ENCODE data around the gene DUSP18.

The DUSP18 gene

GRCh38 chr22:30649430-30650007 is 18.2 kb downstream of the DUSP18 start:
- Histone ChIP-seq H3K4me2 (ENCODE audit: insufficient read depth, low read length) (no peak overlapping the region), H3K9me3 (ENCODE audit: insufficient read depth, low read length, severe bottlenecking) (no peaks in the 10 kb centered on the region), H3K9ac (ENCODE audit: low read depth, low read length) (no peak overlapping the region), H3K27ac (ENCODE audit: low read length) (no peak overlapping the region), H4K20me1 (ENCODE audit: insufficient read depth, low read length) (no peaks in the 10 kb centered on the region), H3K4me3 (ENCODE audit: low read depth in 1 of 2, low read length in 2 of 2) (no peak overlapping the region), H3K79me2 (ENCODE audit: insufficient read depth, low read length) (no peaks in the 10 kb centered on the region), H3K27me3 (ENCODE audit: insufficient read depth, low read length, poor library complexity) (no peaks in the 10 kb centered on the region), H2AFZ (ENCODE audit: low read depth, low read length) (no peak overlapping the region), H3K4me1 (ENCODE audit: insufficient read depth, low read length) (no peaks in the 10 kb centered on the region), H3K36me3 (ENCODE audit: insufficient read depth, low read length) (no peaks in the 10 kb centered on the region)
- DNase-seq = no peak
- TF ChIP-seq EZH2 (IDR thresholded peaks at IDR 0.05; ENCODE audit: borderline replicate concordance, low read depth, low read length, severe bottlenecking) (no peak), CTCF (IDR thresholded peaks at IDR 0.05; ENCODE audit: borderline replicate concordance, extremely low read depth, low read length, poor library complexity, severe bottlenecking) (no peak)
- ATAC-seq (ENCODE audit: insufficient read depth, low read depth) = no peak; the same call in 2 of the 3 replicates

- no peaks in the 10 kb centered on the region for H3K36me3 ChIP-seq (ENCODE audit: insufficient read depth, low read length)
- H3K4me1 ChIP-seq (ENCODE audit: insufficient read depth, low read length) = no peaks in the 10 kb centered on the region
- ATAC-seq (ENCODE audit: insufficient read depth, low read depth) (no peak), DNase-seq (no peak)
- H3K27me3 ChIP-seq (ENCODE audit: insufficient read depth, low read length, poor library complexity) = no peaks in the 10 kb centered on the region
- no peak overlapping the region for H3K4me3 ChIP-seq (ENCODE audit: low read depth in 1 of 2, low read length in 2 of 2)
- no peak overlapping the region for H3K27ac ChIP-seq (ENCODE audit: low read length)
- no peak overlapping the region for H2AFZ ChIP-seq (ENCODE audit: low read depth, low read length)
- TF ChIP-seq EZH2 (IDR thresholded peaks at IDR 0.05; ENCODE audit: borderline replicate concordance, low read depth, low read length, severe bottlenecking) = no peak
- TF ChIP-seq CTCF (IDR thresholded peaks at IDR 0.05; ENCODE audit: borderline replicate concordance, extremely low read depth, low read length, poor library complexity, severe bottlenecking) = no peak
- no peaks in the 10 kb centered on the region for H3K9me3 ChIP-seq (ENCODE audit: insufficient read depth, low read length, severe bottlenecking)
- H3K4me2 ChIP-seq (ENCODE audit: insufficient read depth, low read length) = no peak overlapping the region
- no peaks in the 10 kb centered on the region for H4K20me1 ChIP-seq (ENCODE audit: insufficient read depth, low read length)
- H3K9ac ChIP-seq (ENCODE audit: low read depth, low read length) = no peak overlapping the region
- no peaks in the 10 kb centered on the region for H3K79me2 ChIP-seq (ENCODE audit: insufficient read depth, low read length)
Measured at GRCh38 chr22:30648825-30649224, 18.9 kb downstream of the DUSP18 start.

- Histone ChIP-seq H4K20me1 (ENCODE audit: insufficient read depth, low read length) (no peaks in the 10 kb centered on the region), H2AFZ (ENCODE audit: low read depth, low read length) (no peak overlapping the region), H3K27ac (ENCODE audit: low read length) (no peak overlapping the region), H3K27me3 (ENCODE audit: insufficient read depth, low read length, poor library complexity) (no peaks in the 10 kb centered on the region), H3K4me1 (ENCODE audit: insufficient read depth, low read length) (no peaks in the 10 kb centered on the region), H3K4me3 (ENCODE audit: low read depth in 1 of 2, low read length in 2 of 2) (no peak overlapping the region), H3K79me2 (ENCODE audit: insufficient read depth, low read length) (no peaks in the 10 kb centered on the region), H3K4me2 (ENCODE audit: insufficient read depth, low read length) (no peak overlapping the region), H3K36me3 (ENCODE audit: insufficient read depth, low read length) (no peaks in the 10 kb centered on the region), H3K9me3 (ENCODE audit: insufficient read depth, low read length, severe bottlenecking) (no peaks in the 10 kb centered on the region), H3K9ac (ENCODE audit: low read depth, low read length) (no peak overlapping the region)
- ATAC-seq (ENCODE audit: insufficient read depth, low read depth) (no peak), DNase-seq (no peak)
- TF ChIP-seq EZH2 (IDR thresholded peaks at IDR 0.05; ENCODE audit: borderline replicate concordance, low read depth, low read length, severe bottlenecking) = no peak
- TF ChIP-seq CTCF (IDR thresholded peaks at IDR 0.05; ENCODE audit: borderline replicate concordance, extremely low read depth, low read length, poor library complexity, severe bottlenecking) = no peak
Measured at GRCh38 chr22:30647536-30647935, 20.1 kb downstream of the DUSP18 start.
